ENCODE results near the gene TMTC1.

The TMTC1 gene

DNA sequence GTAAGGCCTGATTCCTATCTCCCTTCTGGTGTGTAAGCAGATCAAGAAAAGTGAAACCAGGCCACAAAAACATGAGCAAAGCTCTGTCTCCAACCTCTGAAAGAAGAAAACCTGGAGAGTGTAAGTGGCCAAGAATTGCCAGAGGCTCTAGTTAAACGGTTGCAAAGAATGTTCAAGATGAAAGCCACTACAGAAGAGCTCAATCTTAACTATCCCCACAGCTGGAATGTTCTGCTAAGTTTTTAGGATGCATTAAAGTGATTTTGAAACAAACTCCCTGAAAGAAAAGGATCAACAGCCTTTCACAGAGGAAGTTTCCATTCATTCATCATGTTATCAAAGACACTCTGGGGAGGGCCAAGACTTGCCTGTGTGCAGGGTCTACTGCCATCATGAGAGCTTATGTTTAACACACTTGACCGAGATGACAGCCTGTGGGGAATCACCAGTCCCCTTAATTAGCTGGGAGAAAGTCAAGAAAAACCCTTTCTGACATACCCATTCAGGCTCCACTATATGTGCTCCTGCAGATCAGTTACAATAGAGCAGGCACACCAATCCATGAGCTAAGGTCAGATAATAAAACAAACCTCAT, 158.3 kb downstream of the TMTC1 start:
- TF ChIP-seq GATA3 (IDR thresholded peaks at IDR 0.05; ENCODE audit: low read depth, low read length) (no peak), GATA2 (IDR thresholded peaks at IDR 0.05; ENCODE audit: low read depth, low read length) (no peak)

GRCh38 chr12:29622251-29622650, 161.5 kb downstream of the TMTC1 start:
- no peak for TF ChIP-seq GATA3 (IDR thresholded peaks at IDR 0.05; ENCODE audit: low read depth, low read length)
- no peak for TF ChIP-seq GATA2 (IDR thresholded peaks at IDR 0.05; ENCODE audit: low read depth, low read length)

DNA sequence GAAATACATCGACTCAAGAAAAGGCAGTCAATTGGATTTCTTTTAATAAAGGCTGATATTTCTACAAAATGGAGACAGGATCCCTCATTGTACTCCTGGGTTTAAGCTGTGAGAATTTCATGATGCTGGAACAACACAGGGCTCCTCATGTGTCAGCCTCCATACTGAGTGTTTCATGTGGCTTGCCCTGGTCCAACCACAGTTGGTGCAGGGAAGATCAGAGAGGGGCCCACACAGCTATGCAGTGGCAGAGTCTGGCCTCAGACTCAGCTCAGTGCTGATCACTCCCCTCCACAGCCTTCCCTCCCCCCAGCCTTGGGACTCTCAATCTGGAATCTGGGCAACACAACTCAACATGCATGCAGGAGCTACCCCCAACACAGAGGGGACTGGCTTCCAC, 163.7 kb downstream of the TMTC1 start:
- TF ChIP-seq GATA3 (IDR thresholded peaks at IDR 0.05; ENCODE audit: low read depth, low read length) (no peak), GATA2 (IDR thresholded peaks at IDR 0.05; ENCODE audit: low read depth, low read length) (no peak)

DNA sequence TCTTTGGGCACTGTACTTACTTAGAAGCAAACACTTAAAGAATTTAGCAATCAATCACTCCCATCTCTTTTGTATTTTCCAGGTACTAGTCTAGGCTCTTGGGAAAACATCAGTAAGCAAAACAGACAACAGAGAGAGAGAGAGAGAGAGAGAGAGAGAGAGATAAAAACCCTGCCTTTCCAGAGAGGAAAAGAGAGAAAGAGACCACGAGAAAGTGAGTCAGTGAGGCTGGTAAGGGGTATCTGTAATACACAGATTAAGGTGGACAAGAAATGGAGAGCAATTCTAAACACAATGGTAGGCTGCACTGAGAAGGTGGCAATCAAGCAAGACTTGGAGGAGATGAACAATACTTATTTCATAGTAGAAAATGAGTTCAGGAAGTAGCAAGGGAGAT, 166.3 kb downstream of the TMTC1 start:
- no peak for TF ChIP-seq GATA3 (IDR thresholded peaks at IDR 0.05; ENCODE audit: low read depth, low read length)
- no peak for TF ChIP-seq GATA2 (IDR thresholded peaks at IDR 0.05; ENCODE audit: low read depth, low read length)

DNA sequence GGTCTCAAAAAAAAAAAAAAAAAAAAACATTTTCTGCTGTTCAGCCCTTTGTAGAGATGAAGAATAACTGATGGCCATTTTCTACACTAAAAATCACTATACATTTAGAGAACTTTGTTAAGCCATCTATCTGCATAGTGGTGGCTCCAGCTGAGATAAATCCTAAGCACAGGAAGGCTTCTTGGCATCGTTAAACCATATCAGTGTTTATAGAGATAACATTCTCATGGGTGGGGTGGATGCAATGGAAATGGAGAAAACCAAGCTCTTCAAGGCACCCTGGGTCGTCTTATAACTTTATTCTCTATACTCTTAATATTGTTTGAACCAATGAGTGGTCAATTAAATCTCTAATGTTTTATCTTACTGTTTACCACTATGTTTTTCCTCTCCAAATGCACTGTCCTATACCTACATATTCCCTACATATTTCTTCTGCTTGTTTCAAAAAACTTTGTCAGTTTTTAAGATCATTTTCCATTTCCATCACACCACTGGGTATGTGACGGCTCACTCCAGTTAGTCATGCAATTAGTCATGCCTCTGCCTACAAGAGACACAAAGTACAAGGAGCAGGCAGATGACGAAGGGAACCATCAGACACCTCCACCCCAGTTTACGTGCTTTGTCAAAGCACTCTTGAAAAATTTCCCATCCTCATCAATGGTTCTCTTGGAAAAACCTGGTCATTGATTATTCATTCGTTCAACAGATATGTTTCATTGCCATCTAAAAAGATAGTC, 166.9 kb downstream of the TMTC1 start:
- TF ChIP-seq GATA2 (IDR thresholded peaks at IDR 0.05; ENCODE audit: low read depth, low read length) (no peak), GATA3 (IDR thresholded peaks at IDR 0.05; ENCODE audit: low read depth, low read length) (no peak)

DNA sequence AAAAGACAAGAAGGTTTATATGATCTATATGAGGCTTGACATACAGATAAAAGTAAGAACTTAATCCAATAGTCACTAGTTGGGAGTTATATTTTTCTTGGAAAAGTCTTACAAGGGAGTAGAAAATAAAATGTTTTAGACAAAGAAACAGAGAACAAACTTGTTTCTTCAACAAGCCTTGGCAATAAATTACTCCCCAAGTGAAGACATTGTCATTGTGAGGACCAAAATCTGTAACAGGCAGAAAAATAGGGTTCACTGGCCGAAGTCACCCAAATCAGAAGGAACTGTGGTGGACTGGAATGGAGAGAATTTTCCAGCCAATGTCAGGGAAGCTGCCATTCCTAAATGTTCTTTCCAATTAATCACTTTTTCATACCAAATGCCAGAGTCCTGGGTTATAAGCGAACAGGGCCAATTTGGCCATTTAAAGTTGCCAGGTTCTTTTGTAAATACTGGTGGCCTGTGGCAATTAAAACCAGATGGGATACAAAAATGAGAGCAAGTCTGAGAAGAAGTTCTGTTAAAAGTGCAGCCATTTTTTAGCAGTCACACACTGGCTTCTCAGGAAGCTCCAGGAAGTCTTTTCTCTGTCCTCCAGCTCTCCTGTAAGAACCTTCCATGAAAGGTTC, 168.9 kb downstream of the TMTC1 start:
- TF ChIP-seq GATA2 (IDR thresholded peaks at IDR 0.05; ENCODE audit: low read depth, low read length) (no peak), GATA3 (IDR thresholded peaks at IDR 0.05; ENCODE audit: low read depth, low read length) (no peak)

DNA sequence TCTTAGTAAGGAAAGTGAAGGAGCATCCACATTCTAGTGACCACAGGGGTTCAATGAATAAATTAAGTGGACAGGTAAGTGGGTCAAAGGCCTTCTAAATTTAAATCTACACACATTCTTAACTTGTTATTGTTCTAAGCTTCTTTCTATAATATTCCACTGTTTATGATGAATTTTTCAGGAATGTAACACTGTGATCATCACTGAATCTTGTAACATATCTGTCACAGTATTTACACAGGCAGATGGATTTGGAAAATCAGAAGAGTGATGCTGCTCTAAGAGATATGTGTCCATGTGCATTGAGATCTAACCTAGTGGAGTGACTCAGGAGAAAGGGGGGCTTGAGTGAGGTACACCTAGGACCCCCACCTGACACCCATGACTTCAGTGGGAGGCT, 170.8 kb downstream of the TMTC1 start:
- TF ChIP-seq GATA3 (IDR thresholded peaks at IDR 0.05; ENCODE audit: low read depth, low read length) (no peak), GATA2 (IDR thresholded peaks at IDR 0.05; ENCODE audit: low read depth, low read length) (no peak)

- TF ChIP-seq GATA3 (IDR thresholded peaks at IDR 0.05; ENCODE audit: low read depth, low read length) (no peak), GATA2 (IDR thresholded peaks at IDR 0.05; ENCODE audit: low read depth, low read length) (no peak)
These were observed 171.8 kb downstream of the TMTC1 start for GRCh38 chr12:29611906-29612305.

DNA sequence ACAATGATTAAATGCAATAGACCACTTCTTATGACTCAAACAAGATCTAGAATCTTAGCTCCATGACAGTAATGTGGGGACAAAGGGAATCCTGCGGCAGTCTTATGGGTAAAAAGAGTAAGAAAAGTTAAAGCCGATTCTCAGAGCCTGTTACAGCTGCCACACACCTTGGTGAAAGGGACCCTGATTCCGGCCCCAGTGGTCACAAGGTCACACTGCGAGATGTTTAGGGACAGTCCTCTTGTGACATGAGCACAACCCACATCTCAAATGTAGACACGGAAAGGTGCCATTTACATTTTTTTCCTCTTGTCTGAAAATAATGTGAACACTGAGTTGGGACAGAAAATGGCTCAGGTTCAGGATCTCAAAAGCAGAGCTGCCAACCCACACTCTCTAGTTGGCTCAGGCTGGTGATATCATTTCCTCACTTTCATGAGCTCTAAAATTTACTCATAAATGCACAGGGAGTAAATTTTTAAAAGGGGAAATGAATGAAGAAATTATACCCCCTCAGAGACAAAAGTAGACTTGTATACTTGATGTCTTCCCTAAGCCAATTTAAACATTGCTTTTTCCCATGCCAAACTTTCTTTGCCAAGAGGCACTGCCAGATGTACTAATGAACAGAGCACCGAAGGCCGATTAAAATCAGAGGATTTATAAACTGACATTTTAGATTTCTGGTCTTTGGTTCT, 173.1 kb downstream of the TMTC1 start:
- TF ChIP-seq GATA2 (IDR thresholded peaks at IDR 0.05; ENCODE audit: low read depth, low read length) (no peak), GATA3 (IDR thresholded peaks at IDR 0.05; ENCODE audit: low read depth, low read length) (no peak)

DNA sequence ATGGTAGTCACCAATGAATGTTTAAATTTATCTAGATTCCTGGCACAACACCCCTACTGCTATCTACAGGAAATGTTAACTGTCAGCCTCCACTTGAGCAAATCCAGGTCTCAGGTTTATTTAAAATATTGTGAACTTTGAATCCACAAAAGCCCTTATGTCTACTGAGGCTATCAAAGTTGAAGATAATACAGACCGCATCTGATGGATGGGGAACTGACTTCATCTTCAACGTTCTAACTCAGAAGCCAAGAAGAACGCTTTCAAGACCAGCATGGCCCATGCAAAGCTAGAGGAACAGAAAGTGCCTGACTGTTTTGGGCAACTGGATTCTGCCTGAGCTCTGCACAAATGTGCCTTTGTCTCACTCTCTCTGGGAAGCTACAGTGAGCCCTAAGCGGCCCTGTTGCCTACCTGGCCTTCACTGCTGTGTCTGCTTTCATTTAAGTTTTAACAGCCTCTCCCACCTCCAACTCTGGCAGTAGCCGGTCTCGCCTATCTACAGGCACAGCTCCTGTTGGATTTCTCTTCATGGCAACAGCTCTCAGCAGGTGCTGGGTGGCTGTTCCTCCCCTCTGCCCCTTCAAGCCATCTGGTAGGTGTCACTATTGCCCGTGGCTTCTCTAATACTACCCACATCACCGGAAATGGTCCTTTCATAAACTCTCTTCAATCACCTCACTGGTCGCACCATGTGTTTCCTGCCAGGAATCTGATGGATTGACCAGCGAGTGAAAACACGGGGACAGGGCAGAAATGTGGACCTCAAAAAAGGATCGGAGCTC, 174.1 kb downstream of the TMTC1 start:
- TF ChIP-seq GATA2 (IDR thresholded peaks at IDR 0.05; ENCODE audit: low read depth, low read length) = no peak
- no peak for TF ChIP-seq GATA3 (IDR thresholded peaks at IDR 0.05; ENCODE audit: low read depth, low read length)

- TF ChIP-seq GATA2 (IDR thresholded peaks at IDR 0.05; ENCODE audit: low read depth, low read length) (no peak), GATA3 (IDR thresholded peaks at IDR 0.05; ENCODE audit: low read depth, low read length) (no peak)
These were observed 175.2 kb downstream of the TMTC1 start for GRCh38 chr12:29608581-29608980.

DNA sequence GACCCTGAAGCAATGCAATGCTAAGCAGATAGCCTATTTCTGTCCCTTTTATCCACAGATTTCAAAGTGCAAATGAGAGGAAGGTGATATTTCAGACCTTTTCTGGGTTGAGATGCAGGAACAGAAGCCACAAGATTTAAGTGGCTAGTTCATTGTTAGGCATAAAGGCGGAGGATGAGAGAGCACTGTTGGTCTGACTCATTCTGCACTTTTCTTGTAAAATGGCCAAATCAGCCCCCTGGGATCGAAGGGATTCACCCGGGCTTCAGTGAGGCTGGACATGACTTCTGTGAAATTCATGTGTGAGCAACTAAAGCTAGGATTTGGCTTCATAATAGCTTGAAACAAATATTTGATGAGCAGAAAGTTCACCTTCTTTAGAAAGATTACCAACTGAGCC, 184.4 kb downstream of the TMTC1 start:
- TF ChIP-seq GATA3 (IDR thresholded peaks at IDR 0.05; ENCODE audit: low read depth, low read length) = no peak
- no peak for TF ChIP-seq GATA2 (IDR thresholded peaks at IDR 0.05; ENCODE audit: low read depth, low read length)

DNA sequence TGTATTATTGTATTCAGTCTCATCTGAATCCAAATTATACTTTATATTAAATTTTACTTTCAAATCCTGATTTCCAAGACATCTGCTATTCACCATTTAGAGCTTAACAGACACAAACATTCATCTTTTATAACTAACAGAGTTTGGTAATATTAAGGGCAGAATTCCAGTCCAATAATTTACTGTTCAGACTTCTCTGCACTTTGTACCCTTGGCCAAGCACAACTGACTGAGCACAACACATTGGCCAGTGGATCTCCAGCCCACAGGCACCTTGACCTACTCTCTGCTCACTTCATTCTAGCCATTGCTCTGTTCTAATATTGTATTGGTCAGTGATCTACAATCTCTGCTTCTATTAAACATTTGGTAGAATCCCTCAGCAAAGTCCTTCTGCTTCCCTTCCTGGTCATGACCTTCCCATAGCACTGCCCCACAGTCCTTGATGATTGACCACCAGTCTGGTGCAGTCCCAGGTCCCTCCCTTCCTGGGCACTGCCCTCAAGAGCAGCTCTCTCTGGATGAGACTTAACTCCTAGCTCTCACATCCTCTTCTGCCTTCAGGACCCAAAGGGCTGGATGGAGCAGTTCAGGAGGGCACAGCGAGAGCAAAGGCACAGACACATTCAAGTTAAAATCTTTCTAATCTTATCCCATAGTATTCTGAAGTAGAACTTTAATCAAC, 188.5 kb downstream of the TMTC1 start:
- TF ChIP-seq GATA2 (IDR thresholded peaks at IDR 0.05; ENCODE audit: low read depth, low read length) (no peak), GATA3 (IDR thresholded peaks at IDR 0.05; ENCODE audit: low read depth, low read length) (no peak)

Data from SH-SY5Y (cell line).